Loucy (cell line): ENCODE measurements around the gene TMEM37.

Experiments used
- H2AFZ ChIP-seq: fragments of 200-600 bp; sonication (generic); 2 replicates; pipeline ENCODE4 v1.6.0; 2016; ENCODE audit warnings: antibody characterized with exemption, mild to moderate bottlenecking, low read length, moderate library complexity
- H3F3A ChIP-seq: fragments of 200-600 bp; 2 replicates; pipeline ENCODE4 v1.6.0; 2016; ENCODE audit warnings: antibody characterized with exemption, low read depth, mild to moderate bottlenecking
- H3K27me3 ChIP-seq: fragments of 200-600 bp; sonication (generic); 2 replicates; pipeline ENCODE4 v1.6.1; 2014; ENCODE audit warnings: low read length, mild to moderate bottlenecking; ENCODE audit not compliant: insufficient read depth, poor library complexity, severe bottlenecking
- H3K36me3 ChIP-seq: fragments of 200-600 bp; sonication (generic); 2 replicates; pipeline ENCODE4 v1.6.1; 2016; ENCODE audit warnings: low read length; ENCODE audit not compliant: insufficient read depth
- H3K4me1 ChIP-seq: fragments of 200-600 bp; sonication (generic); 2 replicates; pipeline ENCODE4 v1.5.1; 2014; ENCODE audit warnings: low read length, mild to moderate bottlenecking; ENCODE audit not compliant: insufficient read depth, poor library complexity, severe bottlenecking
- H3K4me2 ChIP-seq: fragments of 200-600 bp; sonication (generic); 2 replicates; pipeline ENCODE4 v1.6.0; 2014; ENCODE audit warnings: antibody characterized with exemption, low read length, low read depth, mild to moderate bottlenecking; ENCODE audit not compliant: poor library complexity, severe bottlenecking
- H3K4me3 ChIP-seq: fragments of 200-600 bp; sonication (generic); 2 replicates; pipeline ENCODE4 v1.5.1; 2014; ENCODE audit warnings: low read length, mild to moderate bottlenecking, mixed read lengths; ENCODE audit not compliant: poor library complexity, severe bottlenecking
- H3K79me2 ChIP-seq: fragments of 200-600 bp; sonication (generic); 2 replicates; pipeline ENCODE4 v1.6.1; 2014; ENCODE audit warnings: low read length; ENCODE audit not compliant: insufficient read depth
- H3K9ac ChIP-seq: fragments of 200-600 bp; sonication (generic); 2 replicates; pipeline ENCODE4 v1.6.0; 2014; ENCODE audit warnings: mild to moderate bottlenecking, low read depth, low read length, moderate library complexity; ENCODE audit not compliant: poor library complexity, severe bottlenecking
- H3K9me2 ChIP-seq: fragments of 200-600 bp; sonication (generic); replicated peaks from 2 replicates; pipeline ENCODE4 v1.6.1; 2016; ENCODE audit warnings: low read depth, low read length, mixed read lengths
- H3K9me3 ChIP-seq: fragments of 200-600 bp; sonication (generic); 2 replicates; pipeline ENCODE4 v1.6.1; 2014; ENCODE audit warnings: mild to moderate bottlenecking, antibody characterized with exemption, low read length, low read depth; ENCODE audit not compliant: insufficient read depth
- H4K20me1 ChIP-seq: fragments of 200-600 bp; sonication (generic); 2 replicates; pipeline ENCODE4 v1.6.0; 2014; ENCODE audit warnings: antibody characterized with exemption, low read length, mild to moderate bottlenecking; ENCODE audit not compliant: insufficient read depth, poor library complexity, severe bottlenecking
- EZH2phosphoT487 ChIP-seq: fragments of 200-600 bp; IDR thresholded peaks from 2 replicates; pipeline ENCODE4 v1.6.1; 2018; ENCODE audit warnings: antibody characterized with exemption, mild to moderate bottlenecking, moderate library complexity, borderline replicate concordance
- TF ChIP-seq, protein P1 (sequence below): fragments of 200-600 bp; sonication (generic); conservative IDR thresholded peaks from 2 replicates; pipeline ENCODE4 v1.5.1; 2014; ENCODE audit warnings: mild to moderate bottlenecking, antibody characterized with exemption, low read length

The TMEM37 gene

DNA sequence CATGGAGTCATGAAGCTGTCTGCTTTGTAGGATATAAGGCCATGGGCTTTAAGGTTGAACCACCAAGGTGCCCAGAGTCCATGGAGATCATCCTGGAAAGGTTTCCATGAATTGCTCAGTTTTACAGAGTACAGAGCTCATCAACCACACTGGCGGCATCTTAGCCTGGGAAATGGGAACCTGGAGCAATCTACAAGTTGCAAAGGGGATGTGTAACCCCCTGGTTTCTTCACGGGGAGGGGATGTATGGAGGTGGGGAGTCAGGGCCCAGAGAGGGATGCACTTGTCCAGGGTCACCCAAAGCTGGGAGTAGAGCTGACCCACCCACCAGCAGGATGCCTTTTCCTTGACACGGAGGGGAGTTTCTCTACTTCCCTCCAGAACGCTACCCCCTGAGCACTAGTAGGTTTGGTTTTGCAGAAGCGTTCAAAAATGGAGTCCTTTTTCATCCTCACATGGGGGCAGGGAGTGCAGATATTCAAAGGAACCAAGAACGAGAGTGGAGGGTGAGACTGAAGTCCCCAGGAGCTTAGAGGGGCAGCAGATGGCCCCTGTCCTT is 7.2 kb downstream of the TMEM37 start:
- no peak overlapping the region for H3K9ac ChIP-seq
- H4K20me1 ChIP-seq = no peaks in the 10 kb centered on the region
- no peaks in the 10 kb centered on the region for H3K79me2 ChIP-seq
- no peaks in the 10 kb centered on the region for H3F3A ChIP-seq
- no peaks in the 10 kb centered on the region for H3K36me3 ChIP-seq
- H3K27me3 ChIP-seq = no peaks in the 10 kb centered on the region
- H3K9me2 ChIP-seq = no peaks in the 10 kb centered on the region
- H3K4me2 ChIP-seq = no peak overlapping the region
- no peaks in the 10 kb centered on the region for H3K9me3 ChIP-seq
- no peak overlapping the region for H2AFZ ChIP-seq
- no peak overlapping the region for H3K4me3 ChIP-seq
- H3K4me1 ChIP-seq = no peaks in the 10 kb centered on the region
- TF ChIP-seq EZH2phosphoT487 = no peak
- TF ChIP-seq, protein P1, sequence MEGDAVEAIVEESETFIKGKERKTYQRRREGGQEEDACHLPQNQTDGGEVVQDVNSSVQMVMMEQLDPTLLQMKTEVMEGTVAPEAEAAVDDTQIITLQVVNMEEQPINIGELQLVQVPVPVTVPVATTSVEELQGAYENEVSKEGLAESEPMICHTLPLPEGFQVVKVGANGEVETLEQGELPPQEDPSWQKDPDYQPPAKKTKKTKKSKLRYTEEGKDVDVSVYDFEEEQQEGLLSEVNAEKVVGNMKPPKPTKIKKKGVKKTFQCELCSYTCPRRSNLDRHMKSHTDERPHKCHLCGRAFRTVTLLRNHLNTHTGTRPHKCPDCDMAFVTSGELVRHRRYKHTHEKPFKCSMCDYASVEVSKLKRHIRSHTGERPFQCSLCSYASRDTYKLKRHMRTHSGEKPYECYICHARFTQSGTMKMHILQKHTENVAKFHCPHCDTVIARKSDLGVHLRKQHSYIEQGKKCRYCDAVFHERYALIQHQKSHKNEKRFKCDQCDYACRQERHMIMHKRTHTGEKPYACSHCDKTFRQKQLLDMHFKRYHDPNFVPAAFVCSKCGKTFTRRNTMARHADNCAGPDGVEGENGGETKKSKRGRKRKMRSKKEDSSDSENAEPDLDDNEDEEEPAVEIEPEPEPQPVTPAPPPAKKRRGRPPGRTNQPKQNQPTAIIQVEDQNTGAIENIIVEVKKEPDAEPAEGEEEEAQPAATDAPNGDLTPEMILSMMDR = no peak

DNA sequence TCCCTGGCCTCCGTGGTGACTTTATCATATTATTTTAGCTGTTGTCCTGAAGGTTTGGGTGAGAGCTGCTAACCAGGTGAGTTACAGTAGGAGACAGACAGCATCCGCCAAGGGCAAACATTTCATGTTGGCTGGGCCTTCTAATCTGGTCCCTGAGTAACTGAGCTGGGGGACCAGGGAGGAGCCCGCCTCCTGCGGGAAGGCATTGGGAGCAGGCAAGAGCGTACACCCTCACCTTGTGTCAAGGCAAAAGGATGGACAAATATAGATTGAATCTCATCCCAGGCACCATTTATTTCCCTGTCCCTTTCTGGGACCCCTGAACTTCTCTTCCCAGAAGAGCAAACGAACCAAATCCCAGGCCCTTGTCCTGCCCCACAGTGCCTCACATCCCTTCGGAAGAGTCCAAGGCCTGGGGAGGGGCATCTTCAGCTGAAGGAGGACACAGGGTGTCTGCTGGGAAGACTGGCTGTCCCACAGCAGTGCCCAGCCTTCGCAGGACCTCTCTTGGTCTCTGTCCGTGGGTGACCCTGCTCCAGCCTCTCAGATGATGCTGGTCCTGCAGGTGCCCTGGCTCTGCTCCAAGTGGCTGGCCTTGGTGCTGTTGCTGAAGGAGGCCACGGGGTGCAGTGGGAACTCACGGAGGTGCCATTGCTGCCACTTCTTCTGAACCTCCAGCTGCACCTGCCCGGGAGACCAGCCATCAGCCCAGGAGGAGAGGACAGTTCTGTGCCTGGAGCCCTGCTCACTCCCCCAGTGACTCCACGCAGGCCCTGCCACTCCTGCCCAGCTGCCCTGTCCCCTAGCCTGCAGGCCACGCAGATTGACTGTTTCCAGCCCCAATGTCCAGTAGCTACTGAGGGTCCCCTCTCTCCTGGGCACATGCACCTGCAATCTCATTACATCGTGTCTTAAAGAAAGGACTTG is 8.2 kb downstream of the TMEM37 start:
- H3K9me2 ChIP-seq = no peaks in the 10 kb centered on the region
- H4K20me1 ChIP-seq = no peaks in the 10 kb centered on the region
- no peak for TF ChIP-seq EZH2phosphoT487
- TF ChIP-seq, protein P1 = no peak
- no peak overlapping the region for H2AFZ ChIP-seq
- no peaks in the 10 kb centered on the region for H3K9me3 ChIP-seq
- H3K9ac ChIP-seq = no peak overlapping the region
- no peaks in the 10 kb centered on the region for H3K36me3 ChIP-seq
- no peaks in the 10 kb centered on the region for H3K27me3 ChIP-seq
- H3K4me2 ChIP-seq = no peak overlapping the region
- H3K79me2 ChIP-seq = no peaks in the 10 kb centered on the region
- no peaks in the 10 kb centered on the region for H3F3A ChIP-seq
- H3K4me3 ChIP-seq = no peak overlapping the region
- H3K4me1 ChIP-seq = no peaks in the 10 kb centered on the region

DNA sequence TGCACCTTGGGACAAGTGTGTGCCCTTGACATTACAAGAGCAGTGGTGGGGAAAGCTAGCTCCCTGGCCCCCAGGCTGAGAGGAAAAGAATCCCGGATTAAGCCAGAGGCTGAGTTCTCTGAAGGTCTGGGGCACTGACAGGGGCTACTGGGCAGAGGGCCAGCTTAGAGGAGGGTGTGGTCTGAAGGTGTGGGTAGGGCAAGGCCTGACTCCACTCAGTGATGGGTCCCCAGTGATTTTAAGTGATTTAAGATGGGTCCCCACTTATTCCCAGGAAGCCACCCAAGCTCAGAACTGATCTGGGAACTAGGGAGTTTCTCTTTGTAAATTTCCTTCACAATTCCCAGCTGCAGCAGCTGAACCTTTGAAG is 8.8 kb downstream of the TMEM37 start:
- TF ChIP-seq, protein P1 = no peak
- TF ChIP-seq EZH2phosphoT487 = no peak
- no peak overlapping the region for H3K4me2 ChIP-seq
- H3K4me3 ChIP-seq = no peak overlapping the region

More for the DNA sequence above, 8.8 kb downstream of the TMEM37 start:
- Histone ChIP-seq H3K27me3 (no peaks in the 10 kb centered on the region), H3F3A (no peaks in the 10 kb centered on the region), H3K9me2 (no peaks in the 10 kb centered on the region), H3K9me3 (no peaks in the 10 kb centered on the region), H3K9ac (no peak overlapping the region), H3K36me3 (no peaks in the 10 kb centered on the region), H4K20me1 (no peaks in the 10 kb centered on the region), H3K79me2 (no peaks in the 10 kb centered on the region), H2AFZ (no peak overlapping the region), H3K4me1 (no peaks in the 10 kb centered on the region)
